ACHN (cell line): ENCODE measurements around the gene CARD18.

Source experiments
- DNase-seq: peaks from one replicate; pipeline ENCODE4 v3.0.0-alpha.2; 2015
- in situ Hi-C: cut with HindIII; loops from 2 replicates; pipeline ENCODE4 v1.10.0; 2017; ENCODE audit warnings: low sequenced_read_pairs, low pct_ligation_motif_present, low pct_unique_long_range_greater_than_20kb

CARD18 gene

GRCh38 chr11:105139669-105140068 is at the start of gene CARD18:
CARD18 (minus strand) TSS chr11:105139769; CDS start chr11:105139726, 43 bp downstream.
- in situ Hi-C loops, result no loop called here
- DNase-seq, result no peak

GRCh38 chr11:105183987-105184386 is 44.4 kb upstream of the CARD18 start:
- in situ Hi-C loops, result no loop called here
- DNase-seq, result no peak

GRCh38 chr11:105183426-105183825 is 43.9 kb upstream of the CARD18 start:
- in situ Hi-C loops, result no loop called here
- no peak for DNase-seq

- no peak for DNase-seq
- in situ Hi-C loops, result no loop called here
Measured at GRCh38 chr11:105181521-105181920, 42.0 kb upstream of the CARD18 start.

GRCh38 chr11:105181100-105181499 is 41.5 kb upstream of the CARD18 start:
- no peak for DNase-seq
- in situ Hi-C loops, result no loop called here

- in situ Hi-C loops, result no loop called here
- DNase-seq, result no peak
Measured at GRCh38 chr11:105179542-105180278, 40.1 kb upstream of the CARD18 start.

- DNase-seq, result peak; percentile 9
- in situ Hi-C loops, result no loop called here
Measured at GRCh38 chr11:105177658-105178057, 38.1 kb upstream of the CARD18 start.

GRCh38 chr11:105168457-105168856 is 28.9 kb upstream of the CARD18 start:
- DNase-seq, result peak; percentile 22
- in situ Hi-C loops, result no loop called here

GRCh38 chr11:105167244-105167643 is 27.7 kb upstream of the CARD18 start:
- in situ Hi-C loops, result no loop called here
- DNase-seq, result no peak

GRCh38 chr11:105164208-105164607 is 24.6 kb upstream of the CARD18 start:
- in situ Hi-C loops, result no loop called here

GRCh38 chr11:105162506-105162905 is 22.9 kb upstream of the CARD18 start:
- no peak for DNase-seq
- in situ Hi-C loops, result no loop called here

More at GRCh38 chr11:105164208-105164607, 24.6 kb upstream of the CARD18 start:
- no peak for DNase-seq

GRCh38 chr11:105158436-105158835 is 18.9 kb upstream of the CARD18 start:
- DNase-seq, result no peak
- in situ Hi-C loops, result no loop called here

- in situ Hi-C loops, result no loop called here
- no peak for DNase-seq
Measured at GRCh38 chr11:105156720-105157119, 17.2 kb upstream of the CARD18 start.

- DNase-seq, result no peak
- in situ Hi-C loops, result no loop called here
Measured at GRCh38 chr11:105156231-105156630, 16.7 kb upstream of the CARD18 start.

GRCh38 chr11:105155679-105156078 is 16.1 kb upstream of the CARD18 start:
- in situ Hi-C loops, result no loop called here
- no peak for DNase-seq

GRCh38 chr11:105153392-105153791 is 13.8 kb upstream of the CARD18 start:
- in situ Hi-C loops, result no loop called here
- no peak for DNase-seq

GRCh38 chr11:105152560-105152959 is 13.0 kb upstream of the CARD18 start:
- in situ Hi-C loops, result no loop called here
- DNase-seq, result no peak

GRCh38 chr11:105152021-105152512 is 12.5 kb upstream of the CARD18 start:
- in situ Hi-C loops, result no loop called here
- DNase-seq, result no peak

- DNase-seq, result no peak
- in situ Hi-C loops, result no loop called here
Measured at GRCh38 chr11:105149477-105149876, 9.9 kb upstream of the CARD18 start.

- no peak for DNase-seq
- in situ Hi-C loops, result no loop called here
Measured at GRCh38 chr11:105148241-105148640, 8.7 kb upstream of the CARD18 start.
